GM03348 (cell line): Measurements from ENCODE around the gene SYT17.
"Not testable (repeated sequence)": the region's sequence is repeated elsewhere in the genome, so short reads cannot be mapped to it uniquely, and the experiment has no call there.

ENCODE experiments used
- DNase-seq: peaks from one replicate; pipeline ENCODE4 v3.0.0; 2012; ENCODE audit warnings: low spot score

Gene SYT17

GRCh38 chr16:19173649-19174383 lies 5.8 kb downstream of the SYT17 start:
- no peak for DNase-seq

GRCh38 chr16:19174478-19174877 lies 6.4 kb downstream of the SYT17 start:
- no peak for DNase-seq

GRCh38 chr16:19175492-19176262 lies 7.6 kb downstream of the SYT17 start:
- DNase-seq: no peak

GRCh38 chr16:19177111-19177739 lies 9.2 kb downstream of the SYT17 start:
- no peak for DNase-seq

GRCh38 chr16:19179546-19180490 lies 11.8 kb downstream of the SYT17 start:
- peak; percentile 83 for DNase-seq

GRCh38 chr16:19180741-19181140 lies 12.7 kb downstream of the SYT17 start:
- DNase-seq: no peak

GRCh38 chr16:19182481-19182880 lies 14.4 kb downstream of the SYT17 start:
- DNase-seq: no peak

GRCh38 chr16:19183187-19183586 lies 15.1 kb downstream of the SYT17 start:
- DNase-seq: no peak

GRCh38 chr16:19184823-19185509 lies 16.9 kb downstream of the SYT17 start:
- peak; percentile 25 for DNase-seq

- no peak for DNase-seq
These were observed 17.4 kb downstream of the SYT17 start for GRCh38 chr16:19185510-19185851.

- DNase-seq: no peak
These were observed 18.4 kb downstream of the SYT17 start for GRCh38 chr16:19186408-19186807.

- not testable (repeated sequence) for DNase-seq
These were observed 19.9 kb downstream of the SYT17 start for GRCh38 chr16:19187961-19188360.

- no peak for DNase-seq
These were observed 20.4 kb downstream of the SYT17 start for GRCh38 chr16:19188406-19188805.

GRCh38 chr16:19192865-19193264 lies 24.8 kb downstream of the SYT17 start:
- no peak for DNase-seq

GRCh38 chr16:19196871-19197270 lies 28.8 kb downstream of the SYT17 start:
- no peak for DNase-seq

GRCh38 chr16:19203374-19203966 lies 35.4 kb downstream of the SYT17 start:
- no peak for DNase-seq

GRCh38 chr16:19210280-19210924 lies 42.4 kb downstream of the SYT17 start:
- DNase-seq: no peak

GRCh38 chr16:19210968-19211367 lies 42.9 kb downstream of the SYT17 start:
- no peak for DNase-seq

GRCh38 chr16:19212059-19212458 lies 44.0 kb downstream of the SYT17 start:
- DNase-seq: no peak

- DNase-seq: no peak
These were observed 45.8 kb downstream of the SYT17 start for GRCh38 chr16:19213885-19214284.
